ENCODE measurements around the gene CCNQ.

GRCh38 chrX:153538424-153538823 lies 60.5 kb downstream of the CCNQ start:
- no peak for TF ChIP-seq REST (IDR thresholded peaks at IDR 0.05; ENCODE audit: insufficient read depth in 1 of 2, low read depth in 2 of 2, low read length in 2 of 2)
- TF ChIP-seq POLR2AphosphoS5 (IDR thresholded peaks at IDR 0.05; ENCODE audit: low read depth, low read length) = no peak
- TF ChIP-seq TAF1 (IDR thresholded peaks at IDR 0.05; ENCODE audit: borderline replicate concordance, insufficient read depth, low read length) = no peak
- TF ChIP-seq SIN3A (IDR thresholded peaks at IDR 0.05; ENCODE audit: borderline replicate concordance, insufficient read depth, low read length) = no peak

Data from PFSK-1 (cell line).